Measurements from ENCODE around the gene C6orf136. TPM values are rescaled to one million over a fixed set of nuclear protein-coding genes. Genes with fewer than 3 reads are reported as not detected.
A peak's percentile ranks its signal among the peaks of the same experiment; 100 is the strongest.

The C6orf136 gene
- total and polyA plus RNA-seq, 10 of the 15 experiments (the other 5 are each of a cell fraction or from before 2014, with no cell fraction given), result 5.2 to 24.1 (median 14.9) TPM

GRCh38 chr6:30676660-30677285 lies 29.8 kb downstream of the C6orf136 start:
- Histone ChIP-seq H3K9me3 (replicated peaks; ENCODE audit: control insufficient read depth, insufficient read depth, low read length) (no peaks in the 10 kb centered on the region), H3K27me3 (replicated peaks in 1 of 2; ENCODE audit: control insufficient read depth in 2 of 2, insufficient read depth in 2 of 2, low read length in 1 of 2) (no peaks in the 10 kb centered on the region), H3K9ac (ENCODE audit: control insufficient read depth, insufficient read depth, low read length) (no peak overlapping the region), H3K79me2 (ENCODE audit: control insufficient read depth, insufficient read depth, low read length) (peaks cover 45% of the 10 kb centered on the region), H3K36me3 (ENCODE audit: control insufficient read depth in 2 of 2, insufficient read depth in 2 of 2, low read length in 1 of 2) (peaks cover 10 to 24% of the 10 kb centered on the region in 2 experiments), H3K27ac (ENCODE audit: control insufficient read depth, insufficient read depth) (no peak overlapping the region), H3K4me2 (ENCODE audit: control insufficient read depth, insufficient read depth) (no peak overlapping the region), H3K4me3 (no peak overlapping the region), H4K20me1 (ENCODE audit: control insufficient read depth, insufficient read depth) (peaks cover 5% of the 10 kb centered on the region; the same call in 1 of the 2 replicates), H2AFZ (ENCODE audit: control insufficient read depth, low read depth, low read length) (no peak overlapping the region), H3K4me1 (ENCODE audit: control insufficient read depth, insufficient read depth, low read length) (peaks cover 8% of the 10 kb centered on the region)
- SMC1A ChIA-PET (ENCODE audit: uncharacterized antibody, unreplicated experiment), result interaction anchor here (11.3 kb wide), 1 partner anchor 47 kb away, joined by 265 read pairs; the partner anchor contains the start of genes MDC1 and TUBB
- ATAC-seq (no peak), DNase-seq (ENCODE audit: low read depth, low spot score) (no peak), FAIRE-seq (no peak)
- intact Hi-C loops (cut with micrococcal nuclease; ENCODE audit: unreplicated experiment), result no loop called here
- CTCF ChIA-PET, result interaction anchor here (1.1 to 9.5 kb wide), 7 partner anchors 8 to 195 kb away, joined by 3 to 487 read pairs (median 14); partner anchors contain the start of genes MDC1 and TUBB
- TF ChIP-seq CTCF (IDR thresholded peaks at IDR 0.05 in 2 of 3, conservative IDR thresholded peaks at IDR 0.05 in 1 of 3; ENCODE audit: control insufficient read depth in 2 of 3, extremely low read depth in 1 of 3, insufficient read depth in 1 of 3, low read depth in 3 of 3, low read length in 3 of 3) (no peak), NFIC (IDR thresholded peaks at IDR 0.05; ENCODE audit: low read depth, low read length) (no peak), MYC (IDR thresholded peaks at IDR 0.05; ENCODE audit: insufficient read depth, insufficient read length, insufficient replicate concordance, low read length, severe bottlenecking) (no peak), RAD51 (IDR thresholded peaks at IDR 0.05) (no peak), SKIL (IDR thresholded peaks at IDR 0.05; ENCODE audit: low read depth, poor library complexity, severe bottlenecking) (no peak), ATF2 (IDR thresholded peaks at IDR 0.05; ENCODE audit: low read length) (no peak), ZBTB33 (IDR thresholded peaks at IDR 0.05) (no peak), ZNF384 (IDR thresholded peaks at IDR 0.05; ENCODE audit: borderline replicate concordance, low read depth, low read length) (no peak), PAX5 (IDR thresholded peaks at IDR 0.05; ENCODE audit: borderline replicate concordance, low read depth, low read length) (no peak)
- POLR2A ChIA-PET, result interaction anchor here (9.5 kb wide), 1 partner anchor 43 kb away, joined by 200 read pairs; the partner anchor contains the start of genes MDC1 and TUBB
- in situ Hi-C loops (cut with MboI), result no loop called here
- BruUV-seq (replicated peaks), result TSS peak; percentile 45
- WGBS (ENCODE audit: insufficient coverage, insufficient replicate concordance, low lambda C conversion rate, missing lambda C conversion rate), result 87% methylated on average over 10 of the region's 10 CpGs
- RAD21 ChIA-PET (ENCODE audit: unreplicated experiment), result interaction anchor here (14.2 kb wide), 1 partner anchor 56 kb away, joined by 232 read pairs; no protein-coding TSS in a partner anchor
